Erythroblast (primary cell): ENCODE measurements around the gene ST6GAL1.
A peak's percentile ranks its signal among the peaks of the same experiment; 100 is the strongest.

Experiments
- DNase-seq, 2 experiments: peaks; one replicate each; lab custom pipeline; 2025; lab: John Stamatoyannopoulos, UW
- GATA1 ChIP-seq: IDR thresholded peaks from 2 replicates; pipeline ENCODE4 v1.6.1; 2011; ENCODE audit warnings: low read depth, mild to moderate bottlenecking, control low read depth, low read length, moderate library complexity
- POLR2A ChIP-seq: IDR thresholded peaks from 2 replicates; pipeline ENCODE4 v1.6.1; 2011; ENCODE audit warnings: mild to moderate bottlenecking, low read length

The ST6GAL1 gene

GRCh38 chr3:187069857-187070516, 139.7 kb downstream of the ST6GAL1 start:
- no peak for TF ChIP-seq GATA1
- no peak for TF ChIP-seq POLR2A
- no peak for DNase-seq

- TF ChIP-seq POLR2A (no peak), GATA1 (no peak)
- DNase-seq: no peak
Measured at GRCh38 chr3:187072102-187072501, 141.8 kb downstream of the ST6GAL1 start.

GRCh38 chr3:187072511-187072910, 142.2 kb downstream of the ST6GAL1 start:
- DNase-seq: peak in 1 of 2 experiments; percentile 4
- no peak for TF ChIP-seq POLR2A
- TF ChIP-seq GATA1: no peak

- TF ChIP-seq POLR2A (no peak), GATA1 (no peak)
- no peak for DNase-seq
Measured at GRCh38 chr3:187073581-187074098, 143.3 kb downstream of the ST6GAL1 start.

GRCh38 chr3:187074846-187075245, 144.5 kb downstream of the ST6GAL1 start:
- TF ChIP-seq GATA1: no peak
- TF ChIP-seq POLR2A: no peak
- DNase-seq: no peak

GRCh38 chr3:187076297-187076696, 146.0 kb downstream of the ST6GAL1 start:
- DNase-seq: no peak
- no peak for TF ChIP-seq GATA1
- no peak for TF ChIP-seq POLR2A

- DNase-seq: no peak
- no peak for TF ChIP-seq GATA1
- TF ChIP-seq POLR2A: no peak
Measured at GRCh38 chr3:187077085-187077484, 146.8 kb downstream of the ST6GAL1 start.

- TF ChIP-seq GATA1: no peak
- no peak for DNase-seq
Measured at GRCh38 chr3:187077537-187077936, 147.2 kb downstream of the ST6GAL1 start.

GRCh38 chr3:187079090-187080022, 149.0 kb downstream of the ST6GAL1 start:
- TF ChIP-seq GATA1 (no peak), POLR2A (no peak)
- DNase-seq: no peak

GRCh38 chr3:187080799-187081450, 150.6 kb downstream of the ST6GAL1 start:
- DNase-seq: no peak
- TF ChIP-seq POLR2A (no peak), GATA1 (no peak)

- TF ChIP-seq GATA1 (no peak), POLR2A (no peak)
- DNase-seq: no peak
Measured at GRCh38 chr3:187082758-187083375, 152.5 kb downstream of the ST6GAL1 start.

GRCh38 chr3:187084126-187084525, 153.8 kb downstream of the ST6GAL1 start:
- TF ChIP-seq GATA1 (no peak), POLR2A (no peak)

GRCh38 chr3:187084580-187084979, 154.3 kb downstream of the ST6GAL1 start:
- no peak for DNase-seq
- TF ChIP-seq POLR2A (no peak), GATA1 (no peak)

More at GRCh38 chr3:187084126-187084525, 153.8 kb downstream of the ST6GAL1 start:
- no peak for DNase-seq
